Smooth muscle cell (in vitro differentiated cells): Measurements from ENCODE around the gene COL23A1. TPM values are rescaled to one million over a fixed set of nuclear protein-coding genes. Genes with fewer than 3 reads are reported as not detected.

ENCODE experiments used
- DNase-seq: peaks from one replicate; lab custom pipeline; 2025; ENCODE audit not compliant: unreplicated experiment; lab: John Stamatoyannopoulos, UW
- H2AFZ ChIP-seq: fragments of 200-600 bp; sonication (generic); 2 replicates; pipeline ENCODE4 v1.6.0; 2016; ENCODE audit warnings: antibody characterized with exemption, low read depth, mild to moderate bottlenecking
- H3F3A ChIP-seq: fragments of 200-600 bp; sonication (generic); 2 replicates; pipeline ENCODE4 v1.6.0; 2017; ENCODE audit warnings: antibody characterized with exemption, low read depth
- H3K27ac ChIP-seq: fragments of 200-600 bp; sonication (generic); 2 replicates; pipeline ENCODE4 v1.5.1; 2016; ENCODE audit warnings: low read depth, mild to moderate bottlenecking
- H3K27me3 ChIP-seq: fragments of 200-600 bp; sonication (generic); 2 replicates; pipeline ENCODE4 v1.6.1; 2016; ENCODE audit warnings: low read depth, mild to moderate bottlenecking
- H3K36me3 ChIP-seq: fragments of 200-600 bp; sonication (generic); 2 replicates; pipeline ENCODE4 v1.5.1; 2016; ENCODE audit warnings: low read depth
- H3K4me1 ChIP-seq: fragments of 200-600 bp; sonication (generic); 2 replicates; pipeline ENCODE4 v1.5.1; 2016; ENCODE audit warnings: low read depth
- H3K4me2 ChIP-seq: fragments of 200-600 bp; sonication (generic); 2 replicates; pipeline ENCODE4 v1.6.0; 2016; ENCODE audit warnings: mild to moderate bottlenecking
- H3K4me3 ChIP-seq: fragments of 200-600 bp; sonication (generic); 2 replicates; pipeline ENCODE4 v1.5.1; 2016; ENCODE audit warnings: mild to moderate bottlenecking
- H3K79me2 ChIP-seq: fragments of 200-600 bp; sonication (generic); 2 replicates; pipeline ENCODE4 v1.6.0; 2016; ENCODE audit warnings: low read depth, mild to moderate bottlenecking
- H3K9ac ChIP-seq: fragments of 200-600 bp; sonication (generic); 2 replicates; pipeline ENCODE4 v1.6.0; 2016; ENCODE audit warnings: low read depth
- H3K9me3 ChIP-seq: fragments of 200-600 bp; sonication (generic); replicated peaks from 2 replicates; pipeline ENCODE4 v1.5.1; 2016; ENCODE audit warnings: low read depth
- H4K20me1 ChIP-seq: fragments of 200-600 bp; sonication (generic); 2 replicates; pipeline ENCODE4 v1.6.0; 2016; ENCODE audit warnings: low read depth
- CTCF ChIP-seq: fragments of 200-600 bp; sonication (generic); IDR thresholded peaks from 2 replicates; pipeline ENCODE4 v1.5.1; 2017; ENCODE audit warnings: borderline replicate concordance, mild to moderate bottlenecking, antibody characterized with exemption; ENCODE audit not compliant: insufficient read depth, poor library complexity, severe bottlenecking
- WGBS: methylation state at CpG from one replicate; pipeline ENCODE4 v1.1.7; 2016; ENCODE audit warnings: low lambda C conversion rate; 5-methylcytosine and 5-hydroxymethylcytosine counted together
- polyA plus RNA-seq: library from polyadenylated mRNA; unstranded; fragments of >200 nt; fragmentation: Nextera tagmentation; extraction: Ambion mirVana; gene quantifications from 2 replicates; pipeline ENCODE4 v1.2.1, GENCODE V29; 2016
- total RNA-seq: library from RNA; depleted of rRNA; stranded (reverse); fragments of >200 nt; gene quantifications from 2 replicates; pipeline ENCODE4 v1.2.3, GENCODE V29; 2014

Gene COL23A1
- total and polyA plus RNA-seq, 2 experiments from 2014 or later, result 5.3 to 27.4 TPM

GRCh38 chr5:178361657-178362445 is 228.3 kb downstream of the COL23A1 start:
- Histone ChIP-seq H3F3A (no peaks in the 10 kb centered on the region), H4K20me1 (no peaks in the 10 kb centered on the region), H3K4me3 (no peak overlapping the region), H3K4me2 (peak overlapping the region; percentile 44), H3K4me1 (peaks cover 6% of the 10 kb centered on the region), H3K27ac (peak overlapping the region; percentile 45), H3K79me2 (no peaks in the 10 kb centered on the region), H3K27me3 (no peaks in the 10 kb centered on the region), H3K9ac (no peak overlapping the region), H2AFZ (no peak overlapping the region), H3K36me3 (no peaks in the 10 kb centered on the region), H3K9me3 (no peaks in the 10 kb centered on the region)
- 66% methylated on average over 19 of the region's 19 CpGs for WGBS
- DNase-seq, result peak; percentile 10
- no peak for TF ChIP-seq CTCF

- 89% methylated on average over 5 of the region's 5 CpGs for WGBS
- DNase-seq, result no peak
- H3K4me2 ChIP-seq, result no peak overlapping the region
Observed at GRCh38 chr5:178360926-178361235, 229.3 kb downstream of the COL23A1 start.

GRCh38 chr5:178360222-178360925 is 229.8 kb downstream of the COL23A1 start:
- H3K27me3 ChIP-seq, result no peaks in the 10 kb centered on the region
- 81% methylated on average over 19 of the region's 19 CpGs for WGBS
- no peak overlapping the region for H2AFZ ChIP-seq
- H3K36me3 ChIP-seq, result no peaks in the 10 kb centered on the region
- H3K9ac ChIP-seq, result no peak overlapping the region
- H3K27ac ChIP-seq, result no peak overlapping the region
- no peaks in the 10 kb centered on the region for H4K20me1 ChIP-seq
- DNase-seq, result no peak
- H3K4me1 ChIP-seq, result peaks cover 16% of the 10 kb centered on the region
- H3K79me2 ChIP-seq, result no peaks in the 10 kb centered on the region
- H3K4me3 ChIP-seq, result no peak overlapping the region
- no peak for TF ChIP-seq CTCF
- no peak overlapping the region for H3K4me2 ChIP-seq
- no peaks in the 10 kb centered on the region for H3F3A ChIP-seq
- H3K9me3 ChIP-seq, result no peaks in the 10 kb centered on the region

More at GRCh38 chr5:178360926-178361235, 229.3 kb downstream of the COL23A1 start:
- no peaks in the 10 kb centered on the region for H4K20me1 ChIP-seq
- no peak overlapping the region for H3K4me3 ChIP-seq
- peaks cover 16% of the 10 kb centered on the region for H3K4me1 ChIP-seq
- H2AFZ ChIP-seq, result no peak overlapping the region
- H3K27me3 ChIP-seq, result no peaks in the 10 kb centered on the region
- H3K36me3 ChIP-seq, result no peaks in the 10 kb centered on the region
- no peaks in the 10 kb centered on the region for H3F3A ChIP-seq
- H3K79me2 ChIP-seq, result no peaks in the 10 kb centered on the region
- H3K27ac ChIP-seq, result no peak overlapping the region
- no peak for TF ChIP-seq CTCF
- no peaks in the 10 kb centered on the region for H3K9me3 ChIP-seq
- H3K9ac ChIP-seq, result no peak overlapping the region
